Endothelial cell of umbilical vein (primary cell): ENCODE results near the gene FUT6. TPM values are rescaled to one million over a fixed set of nuclear protein-coding genes. Genes with fewer than 3 reads are reported as not detected.
A peak's percentile ranks its signal among the peaks of the same experiment; 100 is the strongest.

Experiments used
- BruUV-seq: library from RNA; stranded (reverse); fragments of 400-500 nt; replicated peaks from 2 replicates; lab custom pipeline; 2021; lab: Mats Ljungman, UMichigan
- CTCF ChIA-PET: fragments of 300-600, 350-600 bp; sonication (Branson Sonifier 250); formaldehyde crosslinking; loops from one replicate; lab custom pipeline; 2021; ENCODE audit warnings: antibody characterized with exemption, inconsistent platforms; lab: Charles Lee
- POLR2A ChIA-PET: fragments of 300-600, 350-600 bp; sonication (Branson Sonifier 250); formaldehyde crosslinking; loops from one replicate; lab custom pipeline; 2021; ENCODE audit warnings: antibody characterized with exemption, inconsistent platforms; lab: Charles Lee
- DNase-seq: peaks from one replicate; pipeline ENCODE4 v3.0.0-alpha.2; 2011; ENCODE audit warnings: low read depth, low spot score
- FAIRE-seq: peaks from 2 replicates; lab custom pipeline; 2011; peaks lifted over from hg19 to GRCh38; lab: Jason Lieb, UNC
- H2AFZ ChIP-seq: 2 replicates; pipeline ENCODE4 v1.6.0; 2012; ENCODE audit warnings: low read depth, low read length, control low read depth, inconsistent platforms
- H3K27ac ChIP-seq: 2 replicates; pipeline ENCODE4 v1.5.1; 2011; ENCODE audit warnings: low read depth, mild to moderate bottlenecking, control low read depth, low read length, moderate library complexity; ENCODE audit not compliant: insufficient read depth
- H3K27me3 ChIP-seq, 2 experiments: 2 replicates each; pipeline versions ENCODE4 v1.6.0 to v1.6.1; 2011; ENCODE audit warnings: low read length in 2 of 2, mixed read lengths in 1 of 2; ENCODE audit not compliant: control insufficient read depth in 2 of 2, insufficient read depth in 2 of 2
- H3K36me3 ChIP-seq, 2 experiments: 2 replicates in 1 of 2; 3 replicates in 1 of 2; pipeline ENCODE4 v1.5.1; 2011; ENCODE audit warnings: low read length in 2 of 2, mild to moderate bottlenecking in 1 of 2, moderate library complexity in 1 of 2; ENCODE audit not compliant: control insufficient read depth in 2 of 2, insufficient read depth in 2 of 2; ENCODE audit errors: extremely low read depth in 1 of 2
- H3K4me1 ChIP-seq: 3 replicates; pipeline ENCODE4 v1.5.1; 2011; ENCODE audit warnings: mild to moderate bottlenecking, low read length; ENCODE audit not compliant: control insufficient read depth, insufficient read depth; ENCODE audit errors: extremely low read depth
- H3K4me2 ChIP-seq: 2 replicates; pipeline ENCODE4 v1.6.1; 2011; ENCODE audit warnings: low read length, control low read depth, mixed read lengths; ENCODE audit not compliant: insufficient read depth
- H3K4me3 ChIP-seq, 3 experiments: fragments of 200-600 bp in 1 of 3; sonication (generic), shearing (Covaris generic) in 1 of 3; replicated peaks in 1 of 3; 2 replicates each; pipeline ENCODE4 v1.5.1; 2011 to 2016; ENCODE audit warnings: control low read depth in 3 of 3, low read length in 3 of 3, mild to moderate bottlenecking in 2 of 3, inconsistent platforms in 1 of 3, low read depth in 1 of 3, moderate library complexity in 1 of 3; ENCODE audit not compliant: insufficient read depth in 1 of 3
- H3K79me2 ChIP-seq: 2 replicates; pipeline ENCODE4 v1.6.0; 2012; ENCODE audit warnings: low read length, inconsistent platforms; ENCODE audit not compliant: control insufficient read depth, insufficient read depth
- H3K9ac ChIP-seq: replicated peaks from 2 replicates; pipeline ENCODE3; 2011; ENCODE audit warnings: low read length, control low read depth; ENCODE audit not compliant: insufficient read depth; ENCODE audit errors: extremely low read depth
- H3K9me1 ChIP-seq: replicated peaks from 3 replicates; pipeline ENCODE4 v1.6.0; 2011; ENCODE audit warnings: mild to moderate bottlenecking, low read length; ENCODE audit not compliant: control insufficient read depth, insufficient read depth; ENCODE audit errors: extremely low read depth
- H3K9me3 ChIP-seq: replicated peaks from 2 replicates; pipeline ENCODE4 v1.5.1; 2012; ENCODE audit warnings: low read length, inconsistent platforms; ENCODE audit not compliant: control insufficient read depth, insufficient read depth
- H4K20me1 ChIP-seq: replicated peaks from 2 replicates; pipeline ENCODE3; 2011; ENCODE audit warnings: mild to moderate bottlenecking, low read length; ENCODE audit not compliant: control insufficient read depth, insufficient read depth; ENCODE audit errors: extremely low read depth
- CTCF ChIP-seq, 2 donors: IDR thresholded peaks; 1 replicate in 1 of 2; 2 replicates in 1 of 2; pipeline ENCODE4 v1.5.1; 2011; ENCODE audit warnings: low read length in 2 of 2, mild to moderate bottlenecking in 2 of 2, moderate library complexity in 2 of 2, control low read depth in 1 of 2, inconsistent platforms in 1 of 2, low read depth in 1 of 2; ENCODE audit not compliant: insufficient read depth in 1 of 2; ENCODE audit errors: extremely low read depth in 1 of 2
- FOS ChIP-seq: IDR thresholded peaks from 2 replicates; pipeline ENCODE4 v1.6.1; 2011; ENCODE audit warnings: mild to moderate bottlenecking, low read length, moderate library complexity, borderline replicate concordance; ENCODE audit not compliant: insufficient read depth
- JUN ChIP-seq: IDR thresholded peaks from 2 replicates; pipeline ENCODE4 v1.6.1; 2011; ENCODE audit warnings: borderline replicate concordance, low read depth; ENCODE audit not compliant: insufficient read length, insufficient read depth
- MAX ChIP-seq: IDR thresholded peaks from 2 replicates; pipeline ENCODE4 v1.6.1; 2011; ENCODE audit not compliant: insufficient read depth, insufficient read length
- MYC ChIP-seq: IDR thresholded peaks from one replicate; pipeline ENCODE4 v1.6.1; 2011; ENCODE audit warnings: mild to moderate bottlenecking, low read depth, low read length
- POLR2AphosphoS5 ChIP-seq: IDR thresholded peaks from 2 replicates; pipeline ENCODE4 v1.6.1; 2012; ENCODE audit warnings: low read depth, mild to moderate bottlenecking, control low read depth, low read length, moderate library complexity; ENCODE audit not compliant: insufficient read depth
- dilution Hi-C: fragments of 300-500 bp; cut with MboI; formaldehyde crosslinking; loops from one replicate; pipeline ENCODE4 v1.15.0; 2019; ENCODE audit warnings: low sequenced_read_pairs; ENCODE audit not compliant: extremely low pct_ligation_motif_present
- intact Hi-C: fragments of 100-400 bp; cut with micrococcal nuclease; formaldehyde crosslinking; loops from one replicate; pipeline ENCODE4 v1.10.0; 2022
- polyA plus RNA-seq, 4 experiments: library from polyadenylated mRNA; depleted of rRNA in 3 of 4; stranded (reverse) in 3 of 4; unstranded in 1 of 4; fragments of >200 nt; gene quantifications; 2 replicates each; pipeline versions ENCODE4 v1.2.1 to v1.2.3, GENCODE V29; 2011 to 2012; ENCODE audit warnings: missing spikeins in 1 of 4
- total RNA-seq: library from RNA; stranded (reverse); gene quantifications from 2 replicates; pipeline ENCODE4 v1.2.3, GENCODE V29; 2021

Gene FUT6
- total and polyA plus RNA-seq, 2 donors (not counting 3 experiments of a cell fraction or from before 2014, with no cell fraction given): not detected

GRCh38 chr19:5804516-5805461, 34.7 kb downstream of the FUT6 start, which contains the start of gene NRTN:
TSS of gene NRTN (plus strand) at chr19:5805067. CDS start at chr19:5824166, 19,099 bp downstream.
- POLR2A ChIA-PET: interaction anchor here (1.1 kb wide), 2 partner anchors 23 to 163 kb away, joined by 3 to 14 read pairs; no protein-coding TSS in a partner anchor
- no peak within 1 kb of the TSS for H3K27ac ChIP-seq
- no peak for TF ChIP-seq JUN
- no peak for TF ChIP-seq CTCF (IDR thresholded peaks at IDR 0.05; ENCODE audit: extremely low read depth in 1 of 2, insufficient read depth in 1 of 2, low read depth in 1 of 2, low read length in 2 of 2)
- TF ChIP-seq MYC: no peak
- no peak for TF ChIP-seq FOS
- TF ChIP-seq MAX: no peak
- no peak for TF ChIP-seq POLR2AphosphoS5
- no peak within 1 kb of the TSS for H3K4me2 ChIP-seq
- FAIRE-seq (no peak), DNase-seq (no peak)
- H3K9me3 ChIP-seq: no peaks in the 10 kb centered on the region
- H3K9me1 ChIP-seq: peaks cover 2% of the 10 kb centered on the region
- H3K9ac ChIP-seq: no peak within 1 kb of the TSS
- no peaks in the 10 kb centered on the region for H4K20me1 ChIP-seq
- CTCF ChIA-PET: interaction anchor here (0.6 to 2.3 kb wide), 53 partner anchors 7 to 321 kb away, joined by 3 to 76 read pairs (median 5); partner anchors contain the start of genes CATSPERD, DUS3L, FUT6 and NDUFA11
- BruUV-seq: no TSS peak
- dilution Hi-C loops: no loop called here
- no peaks in the 10 kb centered on the region for H3K79me2 ChIP-seq
- no peaks in the 10 kb centered on the region for H3K36me3 ChIP-seq
- intact Hi-C loops: loop anchor here (1.0 to 10.0 kb wide), 4 partner anchors 18 to 218 kb away; no protein-coding TSS in a partner anchor
- peaks cover 2 to 7% of the 10 kb centered on the region in 2 experiments for H3K27me3 ChIP-seq
- H3K4me1 ChIP-seq: peaks cover 5% of the 10 kb centered on the region
- no peak within 1 kb of the TSS for H3K4me3 ChIP-seq
- peak within 1 kb of the TSS; percentile 78 for H2AFZ ChIP-seq
